Activated CD4-positive, CD25-positive, alpha-beta regulatory T cell treated with anti-CD3 and anti-CD28 coated beads, Interleukin-2, amount 50 U/mL, for 16 hours (primary cell): ENCODE results near the gene POLR2M.

Experiments
- DNase-seq: peaks from one replicate; pipeline ENCODE4 v3.0.0-alpha.2; 2020; ENCODE audit warnings: low read depth, low spot score

The POLR2M gene

GRCh38 chr15:57691082-57691481, 15.4 kb upstream of the POLR2M start:
- DNase-seq: no peak

DNA sequence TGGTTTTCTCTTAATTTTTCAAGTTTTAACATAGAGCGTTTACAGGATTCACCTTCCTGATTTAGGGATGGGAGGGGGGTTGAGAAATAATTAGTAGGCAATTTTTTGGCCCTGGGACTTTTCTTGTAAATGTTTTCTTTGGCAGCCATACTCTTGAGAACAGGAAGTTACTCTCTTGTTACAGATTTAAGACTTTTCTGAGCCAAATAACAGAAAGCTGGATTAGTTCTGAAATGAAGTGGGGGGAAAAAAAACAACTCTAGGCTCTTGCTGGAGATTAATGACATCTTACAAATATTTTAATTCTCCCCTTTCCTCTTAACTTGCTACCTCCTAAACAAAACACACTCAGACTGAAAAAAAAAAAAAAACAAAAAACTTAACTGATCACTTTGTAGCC, 13.8 kb upstream of the POLR2M start:
- no peak for DNase-seq

- no peak for DNase-seq
These were observed 12.2 kb upstream of the POLR2M start for GRCh38 chr15:57694279-57694678.

- DNase-seq: no peak
These were observed 10.4 kb upstream of the POLR2M start for GRCh38 chr15:57696146-57696545.

DNA sequence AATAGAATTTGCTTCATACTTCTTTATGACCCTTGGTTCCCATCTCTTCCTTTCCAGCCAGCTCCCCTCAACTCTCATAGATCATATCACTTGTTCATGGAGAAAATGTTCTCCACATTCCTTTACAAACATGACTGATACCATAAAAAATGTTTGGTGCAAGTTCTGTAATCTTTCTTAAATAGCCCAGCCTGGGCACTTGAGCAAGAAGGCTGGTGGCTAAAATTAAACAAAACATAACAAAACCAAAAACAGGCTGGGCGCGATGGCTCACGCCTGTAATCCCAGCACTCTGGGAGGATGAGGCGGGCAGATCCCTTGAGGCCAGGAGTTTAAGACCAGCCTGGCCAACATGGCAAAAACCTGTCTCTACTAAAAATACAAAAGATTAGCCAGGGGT, 8.9 kb upstream of the POLR2M start:
- DNase-seq: no peak

GRCh38 chr15:57698243-57698642, 8.3 kb upstream of the POLR2M start:
- no peak for DNase-seq

DNA sequence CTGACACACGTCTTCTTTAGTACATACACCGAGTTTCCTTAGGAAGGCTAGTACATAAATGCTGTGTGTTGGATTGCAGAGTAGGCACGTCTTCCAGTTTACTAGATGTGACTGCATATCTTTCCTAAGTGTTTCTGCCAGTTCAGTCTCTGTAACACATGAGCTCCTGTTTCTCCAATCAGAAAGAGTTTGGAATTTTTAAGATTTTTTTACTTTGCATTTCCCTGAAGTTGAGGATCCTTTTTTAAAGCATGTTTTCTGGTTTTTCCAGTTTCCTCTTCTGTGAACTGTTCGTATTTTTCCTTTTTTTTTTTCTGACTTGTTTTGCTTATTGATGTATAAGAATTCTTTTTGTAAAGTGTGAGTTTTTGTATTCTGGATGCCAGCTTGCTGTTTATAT, 7.5 kb upstream of the POLR2M start:
- DNase-seq: no peak

- no peak for DNase-seq
These were observed 3.1 kb upstream of the POLR2M start for GRCh38 chr15:57703387-57703786.

DNA sequence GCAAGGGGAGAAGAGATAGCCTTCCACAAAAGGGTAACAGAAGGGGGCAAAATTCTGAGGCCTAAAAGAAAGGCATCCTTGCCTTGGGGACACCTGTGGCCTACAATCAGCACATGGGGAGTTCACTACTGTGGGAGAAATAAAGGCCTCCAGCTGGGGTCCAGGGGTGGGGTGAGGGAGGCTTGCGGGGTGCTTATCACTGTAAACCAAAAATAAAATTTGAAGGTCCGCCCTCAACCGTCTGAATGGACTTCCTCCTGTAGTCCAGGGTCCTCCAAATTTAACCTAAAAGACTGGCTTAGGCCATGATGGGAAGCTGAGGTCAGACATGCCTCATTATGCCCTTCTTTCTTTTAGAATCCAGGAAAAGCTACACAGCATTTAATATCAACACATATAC, 2.1 kb upstream of the POLR2M start:
- no peak for DNase-seq

DNA sequence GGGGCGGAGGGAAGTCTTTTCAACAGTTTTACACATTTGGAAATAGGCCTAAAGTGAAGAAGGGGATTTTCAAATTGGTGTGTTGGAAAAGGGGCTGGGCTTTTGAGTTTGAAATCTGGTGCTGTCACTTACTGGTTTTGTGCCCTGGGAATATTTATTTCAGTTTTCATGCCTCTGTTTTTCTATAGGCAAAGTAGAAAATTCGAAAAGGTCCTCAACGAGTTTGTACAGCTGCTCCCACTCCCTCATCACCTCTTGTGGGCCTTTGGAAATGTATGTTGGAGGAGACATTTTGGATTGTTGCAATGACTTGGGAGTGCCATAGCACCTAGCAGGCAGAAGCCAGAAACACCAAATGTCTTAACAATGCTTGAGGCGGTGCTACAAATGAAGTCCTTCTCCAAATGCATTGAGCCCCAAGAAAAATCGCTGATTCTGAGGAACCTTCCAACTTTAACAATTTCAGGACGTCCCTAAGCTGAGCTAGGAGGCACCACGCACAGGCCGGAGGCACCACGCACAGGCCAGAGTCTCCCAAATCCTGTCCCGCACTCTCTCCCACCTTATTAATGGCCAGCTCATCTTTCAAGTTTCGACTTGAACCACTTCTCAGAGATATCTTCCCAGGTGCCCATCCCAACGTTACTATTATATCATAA, 639 bp upstream of the POLR2M start:
- no peak for DNase-seq

DNA sequence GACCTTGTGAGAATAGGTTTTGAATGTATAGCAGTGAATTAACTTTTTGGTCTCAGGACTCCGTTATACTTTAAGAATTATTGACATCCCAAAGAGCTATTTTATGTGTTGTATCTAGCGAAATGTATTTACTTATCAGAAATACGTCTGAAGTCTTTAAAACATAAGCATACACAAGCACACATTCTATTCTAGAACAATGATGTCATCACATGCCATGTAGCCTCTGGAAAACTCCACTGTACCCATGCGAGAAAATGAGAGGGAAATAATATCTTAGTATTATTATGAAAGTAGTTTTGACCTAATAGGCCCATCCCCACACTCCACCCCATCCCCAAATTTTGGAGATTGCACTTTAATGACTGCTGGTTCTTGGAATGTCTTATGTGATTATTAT, 1.5 kb downstream of the POLR2M start:
- no peak for DNase-seq

GRCh38 chr15:57718309-57718708, 11.8 kb downstream of the POLR2M start:
- no peak for DNase-seq

DNA sequence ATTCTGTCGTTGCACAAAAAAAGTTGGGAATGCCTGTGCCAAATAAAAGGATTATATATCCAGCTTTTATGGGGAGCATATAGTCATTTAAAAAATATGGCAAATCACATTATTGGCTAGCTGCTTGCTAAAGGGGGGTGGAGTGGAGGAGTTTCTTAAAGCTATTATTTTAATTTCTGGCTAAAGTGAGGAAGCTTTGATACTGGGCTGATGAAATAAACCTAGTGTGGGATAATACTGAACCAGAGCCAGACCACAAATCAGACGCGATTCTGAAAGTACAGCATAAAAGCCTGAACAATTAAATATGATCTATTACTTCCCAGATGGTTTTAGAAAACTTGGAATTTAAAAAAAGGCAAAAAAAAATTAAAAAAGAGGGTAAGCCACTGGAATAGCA, 14.4 kb downstream of the POLR2M start:
- DNase-seq: no peak

DNA sequence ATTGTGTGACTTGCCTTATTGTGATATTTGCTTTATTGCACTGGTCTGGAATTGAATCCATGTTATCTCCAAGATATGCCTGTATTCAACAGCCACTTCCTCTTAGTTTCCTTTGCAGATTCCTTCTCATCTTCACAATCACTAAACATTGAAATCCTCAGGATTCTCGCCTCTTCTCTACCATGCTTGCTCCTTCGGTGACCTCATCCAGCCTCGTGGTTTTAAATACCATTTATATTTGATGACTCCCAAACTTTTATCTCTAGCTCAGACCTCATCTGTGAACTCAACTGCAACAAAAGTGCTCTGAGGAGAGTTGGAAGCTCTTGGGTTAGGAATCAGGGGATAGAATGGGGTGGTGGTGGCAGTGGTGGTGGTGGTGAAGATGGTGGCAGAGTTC, 19.9 kb downstream of the POLR2M start:
- no peak for DNase-seq

DNA sequence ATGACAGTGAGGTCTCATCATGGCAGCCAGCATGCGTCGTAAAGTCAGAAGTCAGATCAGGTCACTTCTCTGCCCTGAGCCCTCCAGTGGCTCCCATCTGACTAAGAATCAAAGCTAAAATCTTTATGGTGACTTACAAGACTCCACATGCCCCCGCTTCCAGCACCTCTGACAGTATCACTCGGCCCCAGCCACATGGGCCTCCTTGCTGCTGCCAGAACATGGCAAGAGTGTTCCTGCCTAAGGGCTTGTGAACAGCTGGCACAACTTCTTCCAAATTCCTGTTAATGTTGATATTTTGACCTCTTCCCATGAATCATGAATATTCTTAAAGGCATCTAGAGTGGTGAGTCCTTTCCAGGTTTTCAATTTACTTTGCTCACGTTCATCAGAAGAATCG, 20.5 kb downstream of the POLR2M start:
- no peak for DNase-seq

GRCh38 chr15:57728436-57728835, 21.9 kb downstream of the POLR2M start:
- no peak for DNase-seq

DNA sequence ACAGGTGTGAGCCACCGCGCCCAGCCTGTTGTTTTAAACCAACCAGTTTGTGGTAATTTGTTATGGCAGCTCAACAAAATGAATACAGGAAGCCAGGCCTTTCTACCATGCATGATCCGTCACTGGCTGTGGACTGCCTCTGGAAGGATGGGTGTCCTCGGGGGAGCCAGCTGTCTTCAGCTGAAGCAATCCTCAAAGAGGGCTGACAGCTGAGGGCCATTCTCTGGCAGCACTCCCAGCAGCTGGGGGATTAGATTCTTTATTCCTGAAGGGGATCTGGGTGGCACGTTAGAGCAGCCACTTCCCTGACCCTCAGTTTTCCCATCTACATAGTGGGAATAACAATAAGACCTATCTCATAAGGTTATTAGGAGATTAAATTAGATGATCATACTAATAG, 24.4 kb downstream of the POLR2M start:
- DNase-seq: no peak

GRCh38 chr15:57731530-57732103, 25.1 kb downstream of the POLR2M start:
- DNase-seq: no peak

GRCh38 chr15:57732526-57733331, 26.2 kb downstream of the POLR2M start:
- peak; percentile 17 for DNase-seq

DNA sequence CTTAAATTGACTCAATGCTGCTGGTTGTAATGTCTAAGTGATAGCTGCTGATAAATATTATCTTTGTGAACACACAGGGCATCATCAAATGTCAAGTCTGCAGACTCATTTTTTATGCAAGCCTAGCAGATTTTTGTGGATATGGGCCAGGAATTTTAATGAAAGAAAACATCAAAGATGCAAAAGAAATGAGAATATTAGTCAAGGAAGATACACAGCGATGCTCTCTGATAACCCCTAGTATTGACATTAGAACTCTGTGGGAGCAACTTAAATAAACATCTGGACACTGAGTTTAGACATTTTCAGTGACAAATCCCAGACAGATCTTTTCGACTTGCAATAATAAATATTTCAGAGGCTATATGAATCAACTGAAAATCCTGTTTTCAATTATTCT, 28.3 kb downstream of the POLR2M start:
- no peak for DNase-seq

DNA sequence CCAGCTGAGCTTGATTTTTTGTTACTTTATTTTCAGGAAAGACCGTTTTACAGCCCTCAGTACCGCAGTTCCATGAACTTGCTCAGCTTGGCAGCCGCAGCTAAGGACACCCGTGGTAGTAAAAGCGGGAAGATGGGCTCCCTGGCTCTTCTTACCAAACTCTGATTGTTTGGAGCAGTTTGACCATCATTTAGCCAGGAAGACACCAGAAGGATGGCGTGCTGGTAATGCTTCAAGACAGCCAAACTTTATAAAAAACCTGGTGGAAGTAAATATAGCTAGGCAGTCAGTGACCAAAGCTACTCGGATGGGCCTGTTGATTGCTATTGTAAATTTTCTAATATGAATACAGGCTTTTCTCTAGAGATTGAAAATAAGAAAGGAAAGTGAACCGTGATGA, 28.9 kb downstream of the POLR2M start:
- DNase-seq: no peak

DNA sequence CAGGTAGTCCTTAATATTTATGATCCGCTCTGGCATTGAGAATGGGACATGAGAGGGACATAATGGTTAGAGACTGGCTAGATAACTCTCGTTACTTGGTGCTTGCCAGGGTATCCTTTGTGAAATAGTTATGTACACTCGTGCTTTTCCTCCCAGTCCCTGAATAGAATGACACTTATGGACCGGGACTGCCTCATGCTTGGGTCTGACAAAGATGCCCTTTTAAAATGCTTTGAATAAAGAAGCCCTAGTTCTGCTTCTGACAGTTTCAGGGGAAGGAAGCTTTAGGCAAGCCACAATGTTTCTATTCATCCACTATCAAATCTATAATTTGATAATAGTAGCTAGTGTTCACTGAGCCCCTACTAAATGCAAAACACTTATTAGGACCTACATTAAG, 29.4 kb downstream of the POLR2M start:
- no peak for DNase-seq

DNA sequence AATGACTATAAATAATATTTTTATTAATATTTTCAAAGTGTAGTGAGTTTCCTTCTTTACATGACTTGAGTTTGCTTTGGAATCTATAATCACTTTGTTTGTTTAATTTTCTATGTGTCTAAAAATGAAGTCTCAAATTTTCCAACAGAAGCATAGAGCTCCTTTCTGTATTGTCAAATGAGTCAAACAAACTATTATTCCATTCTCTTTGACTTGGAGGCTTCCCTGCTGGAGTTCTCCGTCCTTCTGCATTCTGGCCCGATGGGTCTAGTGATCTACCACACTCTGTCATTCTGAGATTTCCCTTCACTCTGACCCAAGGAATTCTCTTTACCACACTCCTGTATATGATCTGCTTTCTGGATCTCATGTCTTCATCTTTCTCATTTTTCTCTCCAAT, 30.1 kb downstream of the POLR2M start:
- no peak for DNase-seq
